Measurements from ENCODE around the gene KRT13.

Gene KRT13

GRCh38 chr17:41457676-41458075, 47.7 kb downstream of the KRT13 start:
- in situ Hi-C loops (cut with HindIII; ENCODE audit: low sequenced_read_pairs), result no loop called here
- DNase-seq (ENCODE audit: low read depth, low spot score), result no peak
- no peak overlapping the region for H3K4me3 ChIP-seq (ENCODE audit: low read depth, low read length)
- TF ChIP-seq CTCF (IDR thresholded peaks at IDR 0.05; ENCODE audit: low read depth, low read length), result no peak

GRCh38 chr17:41456204-41456603, 49.2 kb downstream of the KRT13 start:
- no peak for DNase-seq (ENCODE audit: low read depth, low spot score)
- in situ Hi-C loops (cut with HindIII; ENCODE audit: low sequenced_read_pairs), result no loop called here
- no peak for TF ChIP-seq CTCF (IDR thresholded peaks at IDR 0.05; ENCODE audit: low read depth, low read length)

GRCh38 chr17:41455236-41455635, 50.2 kb downstream of the KRT13 start:
- in situ Hi-C loops (cut with HindIII; ENCODE audit: low sequenced_read_pairs), result no loop called here
- DNase-seq (ENCODE audit: low read depth, low spot score), result no peak
- no peak overlapping the region for H3K4me3 ChIP-seq (ENCODE audit: low read depth, low read length)
- no peak for TF ChIP-seq CTCF (IDR thresholded peaks at IDR 0.05; ENCODE audit: low read depth, low read length)

More at GRCh38 chr17:41456204-41456603, 49.2 kb downstream of the KRT13 start:
- H3K4me3 ChIP-seq (ENCODE audit: low read depth, low read length), result no peak overlapping the region

- H3K4me3 ChIP-seq (ENCODE audit: low read depth, low read length), result no peak overlapping the region
- TF ChIP-seq CTCF (IDR thresholded peaks at IDR 0.05; ENCODE audit: low read depth, low read length), result no peak
- no peak for DNase-seq (ENCODE audit: low read depth, low spot score)
- in situ Hi-C loops (cut with HindIII; ENCODE audit: low sequenced_read_pairs), result no loop called here
These were observed 52.3 kb downstream of the KRT13 start for GRCh38 chr17:41453066-41453465.

GRCh38 chr17:41452281-41452680, 53.1 kb downstream of the KRT13 start:
- no peak for TF ChIP-seq CTCF (IDR thresholded peaks at IDR 0.05; ENCODE audit: low read depth, low read length)
- H3K4me3 ChIP-seq (ENCODE audit: low read depth, low read length), result no peak overlapping the region
- no peak for DNase-seq (ENCODE audit: low read depth, low spot score)
- in situ Hi-C loops (cut with HindIII; ENCODE audit: low sequenced_read_pairs), result no loop called here

- no peak for TF ChIP-seq CTCF (IDR thresholded peaks at IDR 0.05; ENCODE audit: low read depth, low read length)
- DNase-seq (ENCODE audit: low read depth, low spot score), result peak; percentile 9
- H3K4me3 ChIP-seq (ENCODE audit: low read depth, low read length), result no peak overlapping the region
- in situ Hi-C loops (cut with HindIII; ENCODE audit: low sequenced_read_pairs), result no loop called here
These were observed 54.2 kb downstream of the KRT13 start for GRCh38 chr17:41451154-41451728.

All from astrocyte of the spinal cord (primary cell).